Retinal pigment epithelial cell (primary cell): ENCODE data around the gene MN1.

Source experiments
- DNase-seq: peaks from one replicate; pipeline ENCODE4 v3.0.0-alpha.2; 2010; ENCODE audit warnings: low read depth
- H3K4me3 ChIP-seq: 2 replicates; pipeline ENCODE4 v1.5.1; 2011; ENCODE audit warnings: mild to moderate bottlenecking, low read length, control low read depth, moderate library complexity
- TF ChIP-seq, protein P1 (sequence below): conservative IDR thresholded peaks from 2 replicates; pipeline ENCODE4 v1.5.1; 2011; ENCODE audit warnings: low read depth, low read length, control low read depth, inconsistent platforms

Gene MN1

GRCh38 chr22:27790376-27791158, 11.0 kb downstream of the MN1 start:
- TF ChIP-seq, protein P1, sequence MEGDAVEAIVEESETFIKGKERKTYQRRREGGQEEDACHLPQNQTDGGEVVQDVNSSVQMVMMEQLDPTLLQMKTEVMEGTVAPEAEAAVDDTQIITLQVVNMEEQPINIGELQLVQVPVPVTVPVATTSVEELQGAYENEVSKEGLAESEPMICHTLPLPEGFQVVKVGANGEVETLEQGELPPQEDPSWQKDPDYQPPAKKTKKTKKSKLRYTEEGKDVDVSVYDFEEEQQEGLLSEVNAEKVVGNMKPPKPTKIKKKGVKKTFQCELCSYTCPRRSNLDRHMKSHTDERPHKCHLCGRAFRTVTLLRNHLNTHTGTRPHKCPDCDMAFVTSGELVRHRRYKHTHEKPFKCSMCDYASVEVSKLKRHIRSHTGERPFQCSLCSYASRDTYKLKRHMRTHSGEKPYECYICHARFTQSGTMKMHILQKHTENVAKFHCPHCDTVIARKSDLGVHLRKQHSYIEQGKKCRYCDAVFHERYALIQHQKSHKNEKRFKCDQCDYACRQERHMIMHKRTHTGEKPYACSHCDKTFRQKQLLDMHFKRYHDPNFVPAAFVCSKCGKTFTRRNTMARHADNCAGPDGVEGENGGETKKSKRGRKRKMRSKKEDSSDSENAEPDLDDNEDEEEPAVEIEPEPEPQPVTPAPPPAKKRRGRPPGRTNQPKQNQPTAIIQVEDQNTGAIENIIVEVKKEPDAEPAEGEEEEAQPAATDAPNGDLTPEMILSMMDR = no peak
- DNase-seq = no peak
- H3K4me3 ChIP-seq = no peak overlapping the region

DNA sequence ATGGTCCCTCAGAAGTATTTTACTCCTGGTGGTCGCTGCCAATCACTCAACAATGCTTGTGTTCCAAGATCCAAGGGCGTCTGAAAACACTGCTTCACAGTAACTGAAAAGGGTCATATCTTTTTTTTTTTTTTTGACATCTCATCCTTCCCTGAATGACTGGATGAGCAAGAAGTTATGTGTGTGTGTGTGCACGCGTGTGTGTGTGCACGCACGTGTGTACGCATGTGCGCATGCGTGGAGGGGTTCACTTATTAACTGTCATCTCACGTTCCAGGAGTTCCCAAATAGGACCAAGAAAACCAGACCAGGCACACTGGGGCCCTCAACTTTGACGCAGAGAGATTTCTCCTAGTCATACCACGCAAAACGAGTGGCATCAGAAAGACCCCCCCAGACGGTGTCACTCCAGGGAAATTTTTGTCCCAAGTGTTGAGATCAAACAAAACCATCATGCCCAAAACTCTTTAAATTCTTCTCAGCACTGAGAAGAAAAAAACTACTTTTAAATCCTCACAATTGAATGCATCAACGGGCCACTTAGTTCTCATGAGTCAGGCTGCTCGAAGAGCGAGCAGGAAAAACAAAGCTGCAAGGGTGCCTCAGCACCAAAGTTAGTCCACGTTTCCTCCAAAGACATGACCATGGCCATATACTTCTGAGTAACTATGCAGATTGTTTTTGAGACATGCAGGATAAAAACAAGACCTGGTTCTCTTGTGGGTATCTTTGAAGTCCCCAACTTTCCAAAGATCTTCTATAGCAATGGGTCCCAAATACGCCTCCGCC, 12.9 kb downstream of the MN1 start:
- TF ChIP-seq, protein P1 = no peak
- DNase-seq = no peak
- H3K4me3 ChIP-seq = no peak overlapping the region

GRCh38 chr22:27786965-27787364, 14.6 kb downstream of the MN1 start:
- H3K4me3 ChIP-seq = no peak overlapping the region
- no peak for DNase-seq
- TF ChIP-seq, protein P1 = no peak

DNA sequence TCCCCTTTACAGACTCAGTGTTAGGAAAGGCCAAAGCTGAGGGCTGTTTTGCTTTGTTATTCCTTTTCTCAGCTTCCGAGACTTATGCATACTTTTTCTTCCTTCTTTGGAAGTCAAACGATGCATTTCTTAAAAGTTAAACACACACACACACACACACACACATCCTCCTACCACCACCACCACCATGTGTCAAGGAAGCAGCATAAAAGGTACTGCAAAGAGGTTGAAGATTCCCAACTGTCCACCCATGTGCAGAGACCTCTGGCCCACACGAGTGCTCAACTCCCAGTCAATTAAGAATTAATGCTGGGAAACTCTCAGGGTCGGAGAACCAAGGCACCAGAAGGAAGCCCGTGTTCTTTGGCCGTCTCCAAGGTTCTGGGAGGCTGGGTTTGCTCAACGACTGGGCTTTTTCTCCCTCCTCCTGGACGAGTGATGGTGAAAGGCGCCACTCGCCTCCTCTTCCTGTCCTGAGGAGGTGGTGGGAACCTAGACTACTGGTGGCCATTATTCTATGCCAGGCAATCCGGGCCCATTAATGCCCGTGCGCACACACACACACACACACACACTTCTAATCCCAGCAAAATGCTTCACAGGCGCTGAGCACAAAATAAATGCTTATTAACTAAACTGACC, 15.1 kb downstream of the MN1 start:
- TF ChIP-seq, protein P1 = no peak
- no peak overlapping the region for H3K4me3 ChIP-seq
- DNase-seq = no peak

GRCh38 chr22:27785831-27786230, 15.7 kb downstream of the MN1 start:
- no peak for DNase-seq
- TF ChIP-seq, protein P1 = no peak
- H3K4me3 ChIP-seq = no peak overlapping the region

GRCh38 chr22:27784120-27784475, 17.5 kb downstream of the MN1 start:
- DNase-seq = no peak
- H3K4me3 ChIP-seq = no peak overlapping the region
- TF ChIP-seq, protein P1 = no peak
